DMS153 treated with DMSO at 0.1 percent for 48 hours (cell line): ENCODE data around the gene FAT1.
"Not testable (repeated sequence)": the region's sequence is repeated elsewhere in the genome, so short reads cannot be mapped to it uniquely, and the experiment has no call there.

Experiments used
- DNase-seq: peaks from one replicate; lab custom pipeline; 2025; ENCODE audit not compliant: unreplicated experiment; lab: John Stamatoyannopoulos, UW

FAT1 gene

DNA sequence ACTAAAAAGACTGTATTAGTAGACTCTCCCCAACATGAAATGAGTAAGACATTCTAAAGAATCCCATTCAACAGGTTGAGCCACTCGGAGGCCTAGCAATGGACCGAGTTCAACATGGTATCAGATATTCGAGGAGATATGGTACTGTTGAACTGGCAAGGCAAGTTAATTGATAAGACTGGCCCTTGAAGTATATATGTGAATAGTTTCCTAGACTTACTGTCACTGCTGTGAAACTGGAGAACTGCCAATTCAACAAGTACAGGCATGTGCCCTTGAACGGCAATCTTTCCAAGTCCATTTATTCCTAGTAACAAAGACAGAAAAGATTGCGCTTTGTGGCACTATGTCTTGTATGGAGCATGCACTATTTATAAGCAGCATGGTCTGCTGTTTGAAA lies 24.4 kb downstream of the FAT1 start:
- peak; percentile 28 for DNase-seq

DNA sequence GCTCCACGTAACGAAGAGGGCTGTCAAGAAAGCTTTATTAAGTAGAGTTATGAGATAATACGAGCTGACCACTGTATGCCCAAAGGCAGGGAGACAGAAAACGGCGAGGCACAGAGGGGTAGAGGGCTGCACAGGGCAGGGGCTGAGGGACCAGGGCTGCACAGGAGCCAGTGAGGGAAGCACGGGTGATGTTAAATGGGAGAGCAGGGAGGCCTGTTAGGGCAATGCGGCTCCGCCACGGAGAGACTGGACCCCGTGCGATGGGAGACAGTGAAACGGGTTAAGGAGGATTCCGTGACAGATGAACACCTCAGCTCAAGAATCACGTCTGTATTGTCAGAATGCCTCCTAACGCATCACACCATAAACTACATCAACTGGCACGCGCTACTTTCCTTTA lies 25.1 kb downstream of the FAT1 start:
- DNase-seq = no peak

- DNase-seq = no peak
Measured at GRCh38 chr4:186698028-186698427, 25.6 kb downstream of the FAT1 start.

GRCh38 chr4:186695392-186695791 lies 28.3 kb downstream of the FAT1 start:
- DNase-seq = peak; percentile 59

DNA sequence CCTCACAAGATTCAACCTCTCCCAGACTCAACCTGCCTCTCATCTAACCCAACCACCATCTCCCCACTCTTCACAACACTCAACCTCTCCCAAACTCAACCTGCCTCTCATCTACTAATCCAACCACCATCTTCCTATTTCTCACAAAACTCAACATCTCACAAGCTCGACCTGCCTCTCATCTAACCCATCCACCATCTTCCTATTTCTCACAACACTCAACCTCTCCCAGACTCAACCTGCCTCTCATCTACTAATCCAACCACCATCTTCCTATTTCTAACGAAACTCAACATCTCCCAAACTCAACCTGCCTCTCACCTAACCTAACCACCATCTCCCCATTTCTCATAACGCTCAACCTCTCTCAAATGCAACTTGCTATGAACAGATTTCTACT lies 29.8 kb downstream of the FAT1 start:
- no peak for DNase-seq

GRCh38 chr4:186693159-186693815 lies 30.4 kb downstream of the FAT1 start:
- peak; percentile 25 for DNase-seq

DNA sequence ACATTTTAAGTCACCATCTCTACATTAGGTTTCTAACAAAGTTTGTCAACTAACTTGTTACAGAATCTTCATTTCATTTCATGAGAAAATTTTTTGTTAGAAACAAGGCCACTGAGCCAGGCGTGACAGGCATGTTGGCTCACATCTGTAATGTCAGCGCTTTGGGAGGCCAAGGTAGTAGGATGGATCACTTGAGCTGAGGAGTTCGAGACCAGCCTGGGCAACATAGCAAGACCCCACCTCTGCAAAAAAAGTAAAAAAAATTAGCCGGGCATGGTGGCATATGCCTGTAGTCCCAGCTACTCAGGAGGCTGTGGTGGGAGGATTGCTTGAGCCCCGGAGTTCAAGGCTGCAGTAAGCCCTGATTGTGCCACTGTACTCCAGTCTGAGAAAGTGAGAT lies 32.3 kb downstream of the FAT1 start:
- DNase-seq = no peak

DNA sequence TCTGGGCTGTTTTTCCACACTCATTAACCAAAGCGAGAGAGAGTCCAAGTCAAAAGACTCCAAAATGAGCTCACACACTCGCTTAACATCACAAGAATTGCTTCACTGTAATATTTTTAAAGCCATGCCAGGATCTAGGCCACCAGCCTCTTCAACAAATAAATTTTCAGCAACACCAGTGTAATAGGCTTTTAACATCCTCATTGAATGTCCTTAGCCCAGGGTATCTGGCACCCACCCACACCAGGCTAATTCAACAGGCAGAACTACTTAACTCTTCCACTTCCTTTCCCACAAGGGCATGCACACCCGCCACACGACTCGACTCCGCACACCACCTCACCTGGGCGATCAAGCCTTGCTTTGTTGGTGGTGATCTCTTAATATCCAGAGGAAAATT lies 34.2 kb downstream of the FAT1 start:
- DNase-seq = peak; percentile 53

- DNase-seq = peak; percentile 59
Measured at GRCh38 chr4:186688150-186688943, 35.3 kb downstream of the FAT1 start.

DNA sequence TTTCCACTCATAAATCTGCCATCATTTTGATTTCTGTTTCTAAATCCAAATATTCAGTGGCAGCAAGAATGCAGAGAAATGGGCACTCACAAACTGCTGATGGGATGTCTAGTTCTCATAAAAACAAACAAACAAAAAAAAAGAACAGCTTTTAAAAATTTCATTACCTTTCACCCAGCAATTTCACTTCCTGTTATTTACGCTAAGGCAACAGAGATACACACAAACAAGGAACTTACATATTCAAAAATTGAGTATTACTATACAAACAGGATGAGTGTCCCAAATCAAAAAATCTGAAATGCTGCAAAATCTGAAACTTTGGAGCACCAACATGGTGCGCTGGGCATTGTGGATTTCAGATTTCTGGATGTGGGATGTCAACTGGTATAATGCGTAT lies 36.4 kb downstream of the FAT1 start:
- DNase-seq = no peak

GRCh38 chr4:186685767-186686183 lies 37.9 kb downstream of the FAT1 start:
- DNase-seq = no peak

GRCh38 chr4:186684889-186685309 lies 38.8 kb downstream of the FAT1 start:
- no peak for DNase-seq

DNA sequence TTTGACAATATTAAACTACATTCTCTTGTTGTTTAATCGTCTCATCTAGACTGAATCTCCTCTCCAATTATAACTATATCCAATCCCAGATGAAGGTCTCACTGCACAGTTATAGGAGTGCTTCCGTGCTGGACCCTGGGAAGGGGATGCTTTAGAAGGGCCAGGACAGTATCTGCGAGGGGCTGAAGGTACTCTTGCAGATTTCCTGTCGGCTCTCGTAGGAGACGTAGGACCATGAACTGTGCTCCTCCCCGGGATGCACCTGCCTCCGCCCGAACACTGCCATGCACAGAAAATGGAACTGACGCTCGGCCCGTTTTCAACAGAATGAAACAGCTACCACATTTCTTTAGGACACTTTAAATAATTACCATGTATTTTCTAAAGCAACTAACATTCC lies 39.4 kb downstream of the FAT1 start:
- DNase-seq = no peak

- no peak for DNase-seq
Measured at GRCh38 chr4:186680641-186681040, 43.0 kb downstream of the FAT1 start.

- no peak for DNase-seq
Measured at GRCh38 chr4:186676531-186677161, 47.0 kb downstream of the FAT1 start.

- no peak for DNase-seq
Measured at GRCh38 chr4:186669735-186670134, 53.9 kb downstream of the FAT1 start.

DNA sequence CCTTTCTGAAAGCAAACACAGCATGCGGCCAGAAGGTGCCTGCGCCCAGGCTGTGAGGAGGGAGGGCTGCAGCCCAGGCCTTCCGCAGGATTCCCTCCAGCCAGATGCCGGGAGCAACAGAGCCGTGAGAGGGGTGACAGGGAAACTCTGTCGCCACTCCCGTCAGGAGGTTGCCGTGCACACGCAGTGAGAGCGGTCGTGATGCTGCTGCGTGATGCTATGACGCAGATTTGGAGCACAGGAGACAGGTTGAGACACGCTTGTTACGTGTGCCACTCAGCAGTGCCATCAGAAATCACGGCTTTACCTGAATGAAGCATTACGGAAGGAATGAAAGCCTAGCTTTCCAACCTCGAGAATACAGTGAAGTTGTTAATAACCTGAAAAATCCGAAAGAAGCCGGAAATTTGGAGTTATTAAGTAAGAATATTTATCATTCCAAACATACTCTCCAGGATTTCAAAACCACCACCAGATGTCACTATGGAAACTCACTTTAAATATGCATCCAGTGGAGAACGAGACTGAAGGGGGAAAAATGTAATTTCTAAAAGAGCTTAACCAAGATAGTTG lies 54.4 kb downstream of the FAT1 start:
- no peak for DNase-seq

GRCh38 chr4:186666750-186667149 lies 56.9 kb downstream of the FAT1 start:
- DNase-seq = no peak

DNA sequence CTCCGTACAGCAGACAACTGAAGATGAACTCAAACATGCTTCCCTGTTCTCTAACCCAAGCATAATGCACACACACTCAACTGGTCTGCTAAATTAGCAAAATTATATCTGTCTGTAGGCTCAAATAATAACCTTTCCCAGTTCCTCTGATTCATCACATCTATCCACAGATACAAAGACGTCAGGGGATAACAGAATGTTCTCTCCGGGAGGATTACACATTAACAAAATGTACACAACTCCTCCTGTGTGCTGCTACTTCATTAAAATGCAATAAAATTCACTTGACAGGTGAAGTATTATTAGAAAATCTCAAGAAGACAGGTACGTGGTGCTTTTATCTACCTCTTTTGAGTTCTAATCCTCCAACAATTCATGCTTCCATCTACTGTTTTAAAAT lies 57.4 kb downstream of the FAT1 start:
- no peak for DNase-seq

GRCh38 chr4:186660403-186660802 lies 63.3 kb downstream of the FAT1 start:
- no peak for DNase-seq

GRCh38 chr4:186659935-186660334 lies 63.7 kb downstream of the FAT1 start:
- no peak for DNase-seq

DNA sequence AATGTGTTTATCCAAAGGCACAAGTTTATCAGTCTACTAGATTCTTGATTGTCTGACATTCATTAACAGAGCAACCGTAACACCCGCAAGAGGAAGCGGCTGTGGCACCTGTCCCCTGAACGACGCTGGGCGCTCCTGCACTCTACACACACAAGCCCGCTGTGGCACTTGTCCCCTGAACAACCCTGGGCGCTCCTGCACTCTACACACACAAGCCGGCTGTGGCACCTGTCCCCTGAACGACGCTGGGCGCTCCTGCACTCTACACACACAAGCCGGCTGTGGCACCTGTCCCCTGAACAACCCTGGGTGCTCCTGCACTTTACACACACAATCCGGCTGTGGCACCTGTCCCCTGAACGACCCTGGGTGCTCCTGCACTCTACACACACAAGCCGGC lies 64.2 kb downstream of the FAT1 start:
- not testable (repeated sequence) for DNase-seq
